ENCODE results near the gene KCNC1.

Gene KCNC1

DNA sequence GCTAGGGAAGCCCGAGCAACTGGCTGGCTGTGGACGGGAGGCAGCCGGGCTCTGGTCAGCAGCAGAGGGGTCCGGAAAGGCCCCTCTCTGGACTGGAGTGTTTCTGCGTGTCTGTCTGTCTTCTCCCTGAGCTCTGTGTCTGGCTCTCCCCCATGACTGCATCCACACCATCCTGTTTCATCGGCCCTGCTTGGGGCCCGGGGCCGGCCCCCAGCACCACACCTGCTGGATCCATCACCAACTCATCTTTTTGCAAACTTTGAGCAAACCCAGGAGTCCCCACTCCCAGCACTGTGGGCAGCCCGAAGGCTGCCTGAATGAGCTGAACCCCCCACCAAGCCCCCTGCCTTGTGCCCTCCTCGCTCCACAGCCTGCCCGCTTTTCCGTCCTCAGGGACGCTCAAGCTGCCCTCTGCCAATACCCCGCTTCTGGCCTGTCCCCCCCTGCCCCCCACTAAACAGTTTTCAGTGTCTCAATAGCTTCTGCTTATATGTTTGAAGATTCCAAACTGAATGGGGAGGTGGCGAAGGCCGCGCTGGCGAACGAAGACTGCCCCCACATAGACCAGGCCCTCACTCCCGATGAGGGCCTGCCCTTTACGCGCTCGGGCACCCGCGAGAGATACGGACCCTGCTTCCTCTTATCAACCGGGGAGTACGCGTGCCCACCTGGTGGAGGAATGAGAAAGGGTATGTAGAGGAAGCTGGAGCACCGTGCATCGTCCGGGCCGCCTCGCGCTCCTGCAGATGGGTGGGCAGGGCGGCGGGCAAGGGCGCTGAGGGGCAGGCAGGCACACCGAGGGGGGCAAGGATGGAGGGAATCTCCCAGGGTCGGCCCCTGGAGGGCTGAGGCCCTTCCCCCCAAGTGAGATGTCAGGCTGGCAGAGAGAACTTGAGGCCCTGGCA is 44.6 kb downstream of the KCNC1 start:
- TF ChIP-seq, protein P1, sequence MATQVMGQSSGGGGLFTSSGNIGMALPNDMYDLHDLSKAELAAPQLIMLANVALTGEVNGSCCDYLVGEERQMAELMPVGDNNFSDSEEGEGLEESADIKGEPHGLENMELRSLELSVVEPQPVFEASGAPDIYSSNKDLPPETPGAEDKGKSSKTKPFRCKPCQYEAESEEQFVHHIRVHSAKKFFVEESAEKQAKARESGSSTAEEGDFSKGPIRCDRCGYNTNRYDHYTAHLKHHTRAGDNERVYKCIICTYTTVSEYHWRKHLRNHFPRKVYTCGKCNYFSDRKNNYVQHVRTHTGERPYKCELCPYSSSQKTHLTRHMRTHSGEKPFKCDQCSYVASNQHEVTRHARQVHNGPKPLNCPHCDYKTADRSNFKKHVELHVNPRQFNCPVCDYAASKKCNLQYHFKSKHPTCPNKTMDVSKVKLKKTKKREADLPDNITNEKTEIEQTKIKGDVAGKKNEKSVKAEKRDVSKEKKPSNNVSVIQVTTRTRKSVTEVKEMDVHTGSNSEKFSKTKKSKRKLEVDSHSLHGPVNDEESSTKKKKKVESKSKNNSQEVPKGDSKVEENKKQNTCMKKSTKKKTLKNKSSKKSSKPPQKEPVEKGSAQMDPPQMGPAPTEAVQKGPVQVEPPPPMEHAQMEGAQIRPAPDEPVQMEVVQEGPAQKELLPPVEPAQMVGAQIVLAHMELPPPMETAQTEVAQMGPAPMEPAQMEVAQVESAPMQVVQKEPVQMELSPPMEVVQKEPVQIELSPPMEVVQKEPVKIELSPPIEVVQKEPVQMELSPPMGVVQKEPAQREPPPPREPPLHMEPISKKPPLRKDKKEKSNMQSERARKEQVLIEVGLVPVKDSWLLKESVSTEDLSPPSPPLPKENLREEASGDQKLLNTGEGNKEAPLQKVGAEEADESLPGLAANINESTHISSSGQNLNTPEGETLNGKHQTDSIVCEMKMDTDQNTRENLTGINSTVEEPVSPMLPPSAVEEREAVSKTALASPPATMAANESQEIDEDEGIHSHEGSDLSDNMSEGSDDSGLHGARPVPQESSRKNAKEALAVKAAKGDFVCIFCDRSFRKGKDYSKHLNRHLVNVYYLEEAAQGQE (IDR thresholded peaks at IDR 0.05; ENCODE audit: insufficient read depth in 1 of 2, low read depth in 2 of 2, low read length in 2 of 2): no peak

DNA sequence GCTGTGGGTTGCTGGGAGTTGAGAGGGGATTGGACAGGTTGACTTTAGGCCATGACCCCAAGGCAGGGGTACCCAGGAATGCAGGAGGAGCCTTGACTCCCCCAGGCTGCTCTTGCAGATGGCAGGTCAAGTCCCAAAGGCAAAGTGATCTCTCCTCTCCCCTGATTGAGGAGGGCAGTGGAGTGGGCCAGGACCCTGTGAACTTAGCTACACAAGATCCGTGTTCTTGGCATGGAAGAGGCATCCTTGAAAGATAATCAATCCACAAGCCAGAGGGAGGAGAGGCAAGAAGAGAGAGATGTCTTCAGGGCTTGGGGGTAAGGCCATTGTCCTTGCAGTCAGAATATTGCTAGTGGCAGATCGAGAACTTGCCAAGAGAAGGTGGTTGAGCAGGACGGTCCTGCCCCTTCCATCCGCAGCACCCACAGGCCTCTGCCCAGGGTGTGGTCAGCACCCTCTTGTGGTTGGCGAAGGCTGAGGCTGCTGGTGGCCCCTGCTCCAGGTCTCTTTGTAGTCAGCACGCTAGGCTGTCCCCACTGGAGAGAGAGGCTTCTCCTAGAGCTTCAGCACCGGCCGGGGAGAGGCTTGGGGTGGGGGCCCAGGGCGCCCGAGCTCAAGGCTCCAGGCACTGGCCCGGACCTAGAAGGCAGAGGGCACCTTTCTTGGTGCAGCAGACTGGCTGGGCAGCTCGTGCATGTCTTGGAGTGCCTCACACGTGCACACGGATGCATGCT is 45.4 kb downstream of the KCNC1 start:
- TF ChIP-seq TAF1 (IDR thresholded peaks at IDR 0.05; ENCODE audit: borderline replicate concordance, insufficient read depth, low read length): no peak
- TF ChIP-seq POLR2AphosphoS5 (IDR thresholded peaks at IDR 0.05; ENCODE audit: low read depth, low read length): no peak
- TF ChIP-seq, protein P1 (IDR thresholded peaks at IDR 0.05; ENCODE audit: insufficient read depth in 1 of 2, low read depth in 2 of 2, low read length in 2 of 2): no peak
- no peak for TF ChIP-seq FOXP2 (optimal IDR thresholded peaks at IDR 0.05; ENCODE audit: borderline replicate concordance, extremely low read depth, extremely low read length, insufficient read depth)

DNA sequence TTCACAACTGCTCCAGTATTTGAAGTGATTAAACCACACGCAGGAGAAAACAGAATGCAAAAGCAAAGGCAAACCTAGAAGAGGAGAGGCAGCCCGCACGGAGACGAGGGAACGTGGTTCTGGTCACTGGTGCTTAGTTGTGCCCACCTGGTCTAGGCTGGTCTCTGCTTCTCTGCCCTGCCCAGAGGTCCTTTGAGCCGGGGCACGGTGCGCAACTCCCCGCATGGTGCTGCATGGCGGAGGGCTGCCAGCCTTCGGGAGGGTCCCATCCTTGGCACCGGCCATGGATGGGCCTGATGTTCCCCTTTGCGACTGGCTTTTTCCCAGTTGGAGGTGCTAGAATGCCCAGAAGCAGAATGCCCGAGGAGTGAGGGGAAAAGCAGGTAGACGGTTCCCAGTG is 46.1 kb downstream of the KCNC1 start:
- TF ChIP-seq, protein P1 (IDR thresholded peaks at IDR 0.05; ENCODE audit: insufficient read depth in 1 of 2, low read depth in 2 of 2, low read length in 2 of 2): no peak
- TF ChIP-seq TAF1 (IDR thresholded peaks at IDR 0.05; ENCODE audit: borderline replicate concordance, insufficient read depth, low read length) (no peak), SIN3A (IDR thresholded peaks at IDR 0.05; ENCODE audit: borderline replicate concordance, insufficient read depth, low read length) (no peak), POLR2AphosphoS5 (IDR thresholded peaks at IDR 0.05; ENCODE audit: low read depth, low read length) (no peak), FOXP2 (optimal IDR thresholded peaks at IDR 0.05; ENCODE audit: borderline replicate concordance, extremely low read depth, extremely low read length, insufficient read depth) (no peak)

DNA sequence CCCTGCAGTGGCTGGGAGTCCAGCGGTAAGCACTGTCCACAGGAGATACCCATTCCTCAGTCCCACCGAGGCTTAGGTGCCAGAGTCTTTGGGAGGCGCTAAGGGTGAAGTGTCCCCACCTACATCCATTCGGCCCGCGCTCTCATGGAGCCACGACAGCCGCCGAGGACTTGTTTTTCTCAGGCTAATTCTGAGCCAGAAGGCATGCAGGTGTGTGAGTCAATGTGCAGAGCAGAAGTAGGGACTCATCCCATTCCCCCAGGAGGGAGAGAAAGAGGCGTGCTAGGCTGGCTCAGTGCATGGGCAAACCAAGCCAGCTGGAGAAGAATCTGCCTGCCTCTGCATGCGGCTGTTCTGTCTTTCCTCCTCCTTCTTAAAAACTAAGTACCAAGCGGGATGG is 46.6 kb downstream of the KCNC1 start:
- TF ChIP-seq POLR2AphosphoS5 (IDR thresholded peaks at IDR 0.05; ENCODE audit: low read depth, low read length): no peak
- TF ChIP-seq SIN3A (IDR thresholded peaks at IDR 0.05; ENCODE audit: borderline replicate concordance, insufficient read depth, low read length): no peak
- no peak for TF ChIP-seq FOXP2 (optimal IDR thresholded peaks at IDR 0.05; ENCODE audit: borderline replicate concordance, extremely low read depth, extremely low read length, insufficient read depth)
- TF ChIP-seq TAF1 (IDR thresholded peaks at IDR 0.05; ENCODE audit: borderline replicate concordance, insufficient read depth, low read length): no peak
- TF ChIP-seq, protein P1 (IDR thresholded peaks at IDR 0.05; ENCODE audit: insufficient read depth in 1 of 2, low read depth in 2 of 2, low read length in 2 of 2): no peak
